H1 (cell line): Measurements from ENCODE around the gene PCDH8. TPM values are rescaled to one million over a fixed set of nuclear protein-coding genes. Genes with fewer than 3 reads are reported as not detected.

Experiments used
- CTCF ChIA-PET: fragments of 300-600 bp; sonication (Branson Sonifier 250); formaldehyde crosslinking; loops from one replicate; lab custom pipeline; 2021; ENCODE audit not compliant: partially characterized antibody; lab: Charles Lee
- POLR2A ChIA-PET: fragments of 300-600 bp; sonication (Branson Sonifier 250); formaldehyde crosslinking; loops from one replicate; lab custom pipeline; 2021; ENCODE audit warnings: inconsistent platforms; ENCODE audit not compliant: partially characterized antibody; lab: Charles Lee
- DNase-seq, 2 experiments: peaks; one replicate each; pipeline versions ENCODE4 v3.0.0 to v3.0.0-alpha.2; 2010 to 2022; ENCODE audit warnings: low spot score in 2 of 2, low read depth in 1 of 2, mixed read lengths in 1 of 2
- FAIRE-seq: peaks from 2 replicates; lab custom pipeline; 2011; peaks lifted over from hg19 to GRCh38; lab: Jason Lieb, UNC
- H2AFZ ChIP-seq: 2 replicates; pipeline ENCODE4 v1.8.1; 2012; ENCODE audit warnings: low read length, inconsistent platforms
- H2AK5ac ChIP-seq: 2 replicates; pipeline ENCODE4 v1.6.1; 2013; ENCODE audit warnings: low read depth, low read length
- H2BK120ac ChIP-seq: replicated peaks from 2 replicates; pipeline ENCODE3; 2013; ENCODE audit warnings: low read depth, low read length, inconsistent platforms
- H2BK12ac ChIP-seq: 2 replicates; pipeline ENCODE4 v1.6.1; 2013; ENCODE audit warnings: low read depth, low read length
- H2BK15ac ChIP-seq: 2 replicates; pipeline ENCODE4 v1.6.1; 2013; ENCODE audit warnings: low read length
- H2BK20ac ChIP-seq: 2 replicates; pipeline ENCODE4 v1.6.1; 2013; ENCODE audit warnings: low read length
- H2BK5ac ChIP-seq: 2 replicates; pipeline ENCODE4 v1.6.1; 2013; ENCODE audit warnings: low read depth, low read length
- H3K14ac ChIP-seq: 2 replicates; pipeline ENCODE4 v1.6.1; 2013; ENCODE audit warnings: inconsistent platforms; ENCODE audit not compliant: insufficient read length
- H3K18ac ChIP-seq: 2 replicates; pipeline ENCODE4 v1.6.1; 2013; ENCODE audit warnings: low read length; ENCODE audit errors: extremely low read depth
- H3K23ac ChIP-seq: 2 replicates; pipeline ENCODE4 v1.6.1; 2013; ENCODE audit warnings: inconsistent platforms; ENCODE audit not compliant: insufficient read length
- H3K23me2 ChIP-seq: 2 replicates; pipeline ENCODE4 v1.6.1; 2013; ENCODE audit warnings: low read depth, low read length
- H3K27ac ChIP-seq: 2 replicates; pipeline ENCODE4 v1.6.1; 2011; ENCODE audit warnings: low read depth, low read length, inconsistent platforms
- H3K27me3 ChIP-seq, 4 experiments: replicated peaks in 1 of 4; 1 replicate in 1 of 4; 2 replicates in 3 of 4; pipeline versions ENCODE4 v1.6.1 to v1.8.1; 2011 to 2013; ENCODE audit warnings: low read length in 3 of 4, mild to moderate bottlenecking in 3 of 4, inconsistent platforms in 2 of 4, mixed read lengths in 2 of 4, moderate library complexity in 1 of 4; ENCODE audit not compliant: control insufficient read depth in 3 of 4, insufficient read depth in 3 of 4; ENCODE audit errors: extremely low read depth in 1 of 4
- H3K36me3 ChIP-seq, 4 experiments: 2 replicates each; pipeline versions ENCODE4 v1.6.1 to v1.8.1; 2011 to 2013; ENCODE audit warnings: mild to moderate bottlenecking in 4 of 4, low read length in 3 of 4, moderate library complexity in 2 of 4, control low read depth in 1 of 4, inconsistent platforms in 1 of 4; ENCODE audit not compliant: insufficient read depth in 4 of 4, control insufficient read depth in 2 of 4
- H3K4ac ChIP-seq: replicated peaks from 2 replicates; pipeline ENCODE3; 2013; ENCODE audit warnings: low read length, low read depth, mixed read lengths, inconsistent platforms; ENCODE audit not compliant: insufficient read length
- H3K4me1 ChIP-seq, 4 experiments: replicated peaks in 1 of 4; 1 replicate in 1 of 4; 2 replicates in 3 of 4; pipeline versions ENCODE4 v1.6.1 to v1.8.1; 2011 to 2013; ENCODE audit warnings: low read length in 3 of 4, inconsistent platforms in 2 of 4, mixed read lengths in 1 of 4; ENCODE audit not compliant: insufficient read depth in 4 of 4, control insufficient read depth in 3 of 4
- H3K4me2 ChIP-seq, 2 experiments: 2 replicates each; pipeline versions ENCODE4 v1.6.1 to v1.8.1; 2011 to 2013; ENCODE audit warnings: low read depth in 2 of 2, low read length in 2 of 2, control low read depth in 1 of 2, inconsistent platforms in 1 of 2, mild to moderate bottlenecking in 1 of 2; ENCODE audit not compliant: insufficient read depth in 1 of 2
- H3K4me3 ChIP-seq, 4 experiments: fragments of 200-600, 300-600 bp in 1 of 4; sonication (generic), shearing (Covaris generic), sonication (Bioruptor Twin) in 1 of 4; 2 replicates each; pipeline versions ENCODE4 v1.5.1 to v1.8.1; 2011 to 2016; ENCODE audit warnings: low read length in 4 of 4, low read depth in 3 of 4, control low read depth in 2 of 4, inconsistent platforms in 2 of 4, mild to moderate bottlenecking in 2 of 4, mixed read lengths in 1 of 4, moderate library complexity in 1 of 4; ENCODE audit not compliant: insufficient read depth in 2 of 4; ENCODE audit errors: extremely low read depth in 1 of 4
- H3K56ac ChIP-seq: replicated peaks from 2 replicates; pipeline ENCODE3; 2013; ENCODE audit warnings: low read depth, mild to moderate bottlenecking, mixed read lengths, low read length, inconsistent platforms; ENCODE audit not compliant: insufficient read length
- H3K79me1 ChIP-seq: 2 replicates; pipeline ENCODE4 v1.6.1; 2013; ENCODE audit warnings: low read depth, low read length, control low read depth
- H3K79me2 ChIP-seq, 2 experiments: 2 replicates each; pipeline versions ENCODE4 v1.6.1 to v1.8.1; 2012 to 2013; ENCODE audit warnings: low read length in 2 of 2, mild to moderate bottlenecking in 2 of 2, inconsistent platforms in 1 of 2; ENCODE audit not compliant: insufficient read depth in 2 of 2, control insufficient read depth in 1 of 2
- H3K9ac ChIP-seq, 4 experiments: replicated peaks in 1 of 4; 1 replicate in 1 of 4; 2 replicates in 3 of 4; pipeline versions ENCODE4 v1.6.1 to v1.8.1; 2011 to 2013; ENCODE audit warnings: low read depth in 3 of 4, low read length in 3 of 4, control low read depth in 2 of 4, mild to moderate bottlenecking in 2 of 4, moderate library complexity in 2 of 4, inconsistent platforms in 1 of 4; ENCODE audit errors: extremely low read depth in 1 of 4
- H3K9me3 ChIP-seq, 2 experiments: 2 replicates each; pipeline versions ENCODE4 v1.6.1 to v1.8.1; 2012 to 2013; ENCODE audit warnings: mild to moderate bottlenecking in 2 of 2, moderate library complexity in 2 of 2, control low read depth in 1 of 2, inconsistent platforms in 1 of 2, low read depth in 1 of 2, low read length in 1 of 2, mixed read lengths in 1 of 2; ENCODE audit not compliant: insufficient read depth in 2 of 2
- H4K20me1 ChIP-seq, 2 experiments: replicated peaks in 1 of 2; 2 replicates each; pipeline versions ENCODE3 to v1.8.1; 2011 to 2013; ENCODE audit warnings: inconsistent platforms in 2 of 2, low read length in 2 of 2, mild to moderate bottlenecking in 1 of 2; ENCODE audit not compliant: insufficient read depth in 2 of 2, control insufficient read depth in 1 of 2
- H4K5ac ChIP-seq: 2 replicates; pipeline ENCODE4 v1.6.1; 2013; ENCODE audit warnings: low read length, low read depth, mixed read lengths, inconsistent platforms; ENCODE audit not compliant: insufficient read length
- H4K8ac ChIP-seq: 2 replicates; pipeline ENCODE4 v1.8.0; 2013; ENCODE audit warnings: mild to moderate bottlenecking, moderate library complexity, low read length, inconsistent platforms; ENCODE audit not compliant: insufficient read depth; ENCODE audit errors: extremely low read depth
- H4K91ac ChIP-seq: replicated peaks from 2 replicates; pipeline ENCODE3; 2013; ENCODE audit warnings: low read length, mixed read lengths, inconsistent platforms; ENCODE audit not compliant: insufficient read length
- POLR2A ChIP-seq, 2 experiments: IDR thresholded peaks; 1 replicate in 1 of 2; 2 replicates in 1 of 2; pipeline ENCODE4 v1.6.1; 2011; ENCODE audit warnings: low read depth in 2 of 2, low read length in 2 of 2, mild to moderate bottlenecking in 2 of 2; ENCODE audit errors: control extremely low read depth in 1 of 2
- SP4 ChIP-seq: IDR thresholded peaks from 2 replicates; pipeline ENCODE4 v1.6.1; 2012; ENCODE audit warnings: low read length, inconsistent platforms
- WGBS, 2 experiments: shearing (Covaris generic) in 1 of 2; methylation state at CpG; one replicate each; pipeline versions ENCODE4 v1.1.6 to v1.1.7; 2013 to 2015; ENCODE audit warnings: low lambda C conversion rate in 2 of 2, mixed read lengths in 2 of 2, inconsistent platforms in 1 of 2, low coverage in 1 of 2, missing lambda C conversion rate in 1 of 2; ENCODE audit not compliant: insufficient replicate concordance in 2 of 2, insufficient coverage in 1 of 2, insufficient read length in 1 of 2; ENCODE audit errors: extremely low coverage in 1 of 2, missing lambda C conversion rate in 1 of 2; 5-methylcytosine and 5-hydroxymethylcytosine counted together
- long read RNA-seq, 2 experiments: library from RNA in 1 of 2; library from capped mRNA in 1 of 2; stranded (forward); transcript quantifications; one replicate each; pipeline ENCODE4 v2.0.0, GENCODE V29; 2021; ENCODE audit warnings: inconsistent platforms in 1 of 2
- polyA minus RNA-seq, 3 experiments: library from RNA; depleted of rRNA, polyadenylated mRNA; stranded (reverse); fragments of >200 nt; gene quantifications; 1 replicate in 2 of 3; 2 replicates in 1 of 3; pipeline ENCODE4 v1.2.3, GENCODE V29; 2011
- polyA plus RNA-seq, 7 experiments: library from polyadenylated mRNA; depleted of rRNA in 3 of 7; stranded (reverse) in 5 of 7; unstranded in 2 of 7; fragments of >200 nt in 5 of 7; fragments of 200-250 nt in 2 of 7; gene quantifications; 1 replicate in 5 of 7; 2 replicates in 1 of 7; 4 replicates in 1 of 7; pipeline versions ENCODE4 v1.2.1 to v1.2.3, GENCODE V29; 2011 to 2013; ENCODE audit warnings: missing spikeins in 2 of 7, mixed read lengths in 2 of 7
- total RNA-seq: library from RNA; stranded (reverse); fragmentation: NEBNext Ultra II Directional; extraction: Animal tissue kit (Norgen Biotek cat#: 25700); gene quantifications from 2 replicates; pipeline ENCODE4 v1.2.1, GENCODE V29; 2021
- TF ChIP-seq, protein P1 (sequence below): IDR thresholded peaks from 2 replicates; pipeline ENCODE4 v1.6.1; 2011; ENCODE audit warnings: low read length, improper control_type of control experiment

Gene PCDH8, protein sequence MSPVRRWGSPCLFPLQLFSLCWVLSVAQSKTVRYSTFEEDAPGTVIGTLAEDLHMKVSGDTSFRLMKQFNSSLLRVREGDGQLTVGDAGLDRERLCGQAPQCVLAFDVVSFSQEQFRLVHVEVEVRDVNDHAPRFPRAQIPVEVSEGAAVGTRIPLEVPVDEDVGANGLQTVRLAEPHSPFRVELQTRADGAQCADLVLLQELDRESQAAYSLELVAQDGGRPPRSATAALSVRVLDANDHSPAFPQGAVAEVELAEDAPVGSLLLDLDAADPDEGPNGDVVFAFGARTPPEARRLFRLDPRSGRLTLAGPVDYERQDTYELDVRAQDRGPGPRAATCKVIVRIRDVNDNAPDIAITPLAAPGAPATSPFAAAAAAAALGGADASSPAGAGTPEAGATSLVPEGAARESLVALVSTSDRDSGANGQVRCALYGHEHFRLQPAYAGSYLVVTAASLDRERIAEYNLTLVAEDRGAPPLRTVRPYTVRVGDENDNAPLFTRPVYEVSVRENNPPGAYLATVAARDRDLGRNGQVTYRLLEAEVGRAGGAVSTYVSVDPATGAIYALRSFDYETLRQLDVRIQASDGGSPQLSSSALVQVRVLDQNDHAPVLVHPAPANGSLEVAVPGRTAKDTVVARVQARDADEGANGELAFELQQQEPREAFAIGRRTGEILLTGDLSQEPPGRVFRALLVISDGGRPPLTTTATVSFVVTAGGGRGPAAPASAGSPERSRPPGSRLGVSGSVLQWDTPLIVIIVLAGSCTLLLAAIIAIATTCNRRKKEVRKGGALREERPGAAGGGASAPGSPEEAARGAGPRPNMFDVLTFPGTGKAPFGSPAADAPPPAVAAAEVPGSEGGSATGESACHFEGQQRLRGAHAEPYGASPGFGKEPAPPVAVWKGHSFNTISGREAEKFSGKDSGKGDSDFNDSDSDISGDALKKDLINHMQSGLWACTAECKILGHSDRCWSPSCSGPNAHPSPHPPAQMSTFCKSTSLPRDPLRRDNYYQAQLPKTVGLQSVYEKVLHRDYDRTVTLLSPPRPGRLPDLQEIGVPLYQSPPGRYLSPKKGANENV
- 0.82 and 1.7 TPM in 2 replicates for total RNA-seq
- 1.6 and 2.6 TPM in 2 replicates for polyA plus RNA-seq (2011; rRNA removed)
- polyA plus RNA-seq (2011; cell fraction: cytosol; rRNA removed) = 1.8 TPM
- polyA plus RNA-seq (2011; cell fraction: nucleus; rRNA removed) = 3.8 TPM
- 0.19 to 1.2 TPM (median 0.99 TPM) in 4 replicates for polyA plus RNA-seq (2012, experiment 1 of 2)
- 1.2 TPM for polyA plus RNA-seq (2012, experiment 2 of 2)
- polyA plus RNA-seq (2013, experiment 1 of 2) = 0.53 TPM
- polyA plus RNA-seq (2013, experiment 2 of 2) = 0.52 TPM
- polyA minus RNA-seq (2011; rRNA and poly(A)+ RNA removed) = 1.8 and 2.3 TPM in 2 replicates
- polyA minus RNA-seq (2011; cell fraction: cytosol; rRNA and poly(A)+ RNA removed) = 1.2 TPM
- polyA minus RNA-seq (2011; cell fraction: nucleus; rRNA and poly(A)+ RNA removed) = 4.9 TPM
- long read RNA-seq, experiment 1, partial matches to known transcripts = 0 of 2 reads
- long read RNA-seq, experiment 1, other reads (novel, unspliced or antisense) = 0 of 2 reads
- long read RNA-seq, experiment 2 = 0 reads

DNA sequence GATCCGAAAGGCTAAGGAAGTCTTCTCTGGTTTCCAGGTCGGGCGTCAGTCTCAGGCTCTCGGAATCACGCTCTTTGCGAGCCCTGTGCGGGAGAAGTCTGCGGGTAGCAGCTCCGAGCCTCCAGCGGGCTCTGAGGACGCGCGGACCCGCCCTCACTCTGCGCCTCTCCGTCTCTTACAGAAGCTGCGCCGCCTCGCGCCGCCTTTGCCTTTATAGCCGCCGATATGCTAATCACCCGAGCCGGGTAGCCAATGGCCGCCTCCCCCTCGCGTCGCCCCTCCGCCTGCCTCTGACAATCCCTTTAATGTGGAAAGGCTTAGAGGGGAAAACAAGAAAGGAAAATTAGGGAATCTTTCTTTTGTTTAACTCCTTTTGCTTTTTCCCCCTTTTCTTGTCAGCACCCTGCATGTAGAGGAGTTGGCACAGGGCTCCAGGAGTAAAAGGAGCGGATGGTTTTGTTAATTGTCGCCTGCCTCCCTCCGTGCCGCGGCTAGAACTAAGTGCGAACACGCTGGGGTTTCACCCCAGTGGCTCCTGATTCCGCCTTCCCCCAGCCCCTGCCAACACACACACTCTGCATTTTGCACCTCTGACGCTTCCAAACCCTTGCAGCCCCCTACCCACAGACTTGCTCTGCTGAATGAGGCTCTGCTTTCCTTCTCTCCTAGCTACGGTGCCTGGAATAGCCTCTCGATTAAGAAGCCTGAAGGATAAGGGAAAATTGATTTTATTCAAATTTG is at the start of gene PCDH8:
PCDH8 (minus strand) TSS at position 186 of the 741 bp plus-strand sequence. CDS start 204 bp downstream, outside the sequence.
- ChIA-PET CTCF (interaction anchor here (0.7 to 10.5 kb wide), 44 partner anchors 8 to 352 kb away, joined by 3 to 154 read pairs (median 6); partner anchors contain the start of genes CNMD and SUGT1), POLR2A (interaction anchor here (0.5 to 3.5 kb wide), 18 partner anchors 7 to 352 kb away, joined by 3 to 24 read pairs (median 4); partner anchors contain the start of genes CNMD and SUGT1)
- H3K79me1 ChIP-seq = no peaks in the 10 kb centered on the region
- H3K4me1 ChIP-seq = peaks cover 4 to 39% (median 25%) of the 10 kb centered on the region in 4 experiments
- H3K9me3 ChIP-seq = peaks cover 0 to 13% of the 10 kb centered on the region in 2 experiments; a peak in 2 of 4 replicates
- peak within 1 kb of the TSS; percentile 63 for H3K18ac ChIP-seq
- no peak within 1 kb of the TSS for H2AK5ac ChIP-seq
- H3K23ac ChIP-seq = no peak within 1 kb of the TSS
- no peak for FAIRE-seq
- 2% methylated on average over 36 of the region's 41 CpGs; no CpG with 5 or more reads in 1 of the 2 experiments for WGBS, 2 experiments
- H2BK15ac ChIP-seq = no peak within 1 kb of the TSS
- no peak within 1 kb of the TSS for H4K5ac ChIP-seq
- no peak within 1 kb of the TSS for H3K56ac ChIP-seq
- DNase-seq = peak in 1 of 2 experiments; percentile 94
- H3K36me3 ChIP-seq = peaks cover 0 to 13% (median 0%) of the 10 kb centered on the region in 4 experiments; a peak in 2 of 8 replicates
- H3K14ac ChIP-seq = no peak within 1 kb of the TSS
- no peak within 1 kb of the TSS for H2BK20ac ChIP-seq
- H4K91ac ChIP-seq = no peak within 1 kb of the TSS
- H3K27ac ChIP-seq = no peak within 1 kb of the TSS
- no peak within 1 kb of the TSS for H3K9ac ChIP-seq
- no peak within 1 kb of the TSS for H2BK120ac ChIP-seq
- H4K8ac ChIP-seq = peak within 1 kb of the TSS; percentile 42
- peaks cover 29% of the 10 kb centered on the region for H3K23me2 ChIP-seq
- H3K4me3 ChIP-seq = peak within 1 kb of the TSS; percentile 49 to 84 (median 74)
- H4K20me1 ChIP-seq = peaks cover 0 to 10% of the 10 kb centered on the region in 2 experiments
- no peak within 1 kb of the TSS for H2AFZ ChIP-seq
- H3K4me2 ChIP-seq = peak within 1 kb of the TSS; percentile 89 to 95
- H2BK5ac ChIP-seq = no peak within 1 kb of the TSS
- H2BK12ac ChIP-seq = no peak within 1 kb of the TSS
- H3K79me2 ChIP-seq = no peaks in the 10 kb centered on the region
- H3K27me3 ChIP-seq = peaks cover 50 to 62% (median 56%) of the 10 kb centered on the region in 4 experiments
- H3K4ac ChIP-seq = no peak within 1 kb of the TSS
- TF ChIP-seq, protein P1, sequence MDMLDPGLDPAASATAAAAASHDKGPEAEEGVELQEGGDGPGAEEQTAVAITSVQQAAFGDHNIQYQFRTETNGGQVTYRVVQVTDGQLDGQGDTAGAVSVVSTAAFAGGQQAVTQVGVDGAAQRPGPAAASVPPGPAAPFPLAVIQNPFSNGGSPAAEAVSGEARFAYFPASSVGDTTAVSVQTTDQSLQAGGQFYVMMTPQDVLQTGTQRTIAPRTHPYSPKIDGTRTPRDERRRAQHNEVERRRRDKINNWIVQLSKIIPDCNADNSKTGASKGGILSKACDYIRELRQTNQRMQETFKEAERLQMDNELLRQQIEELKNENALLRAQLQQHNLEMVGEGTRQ = no peak
- TF ChIP-seq POLR2A (IDR thresholded peaks at IDR 0.05; ENCODE audit: control extremely low read depth in 1 of 2, low read depth in 2 of 2, low read length in 2 of 2) (peak in 1 of 2 experiments; percentile 79; a peak in 2 of 3 replicates), SP4 (no peak)
